HG02571 (cell line): ENCODE results near the gene TMEM131.
A peak's percentile ranks its signal among the peaks of the same experiment; 100 is the strongest.
"Not testable (repeated sequence)": the region's sequence is repeated elsewhere in the genome, so short reads cannot be mapped to it uniquely, and the experiment has no call there.

Experiments
- ATAC-seq: cut with Tn5 transposase; IDR thresholded peaks from one replicate; pipeline ENCODE4 v1.9.1; 2021; ENCODE audit warnings: mild to moderate bottlenecking, moderate library complexity; ENCODE audit not compliant: unreplicated experiment

Gene TMEM131

DNA sequence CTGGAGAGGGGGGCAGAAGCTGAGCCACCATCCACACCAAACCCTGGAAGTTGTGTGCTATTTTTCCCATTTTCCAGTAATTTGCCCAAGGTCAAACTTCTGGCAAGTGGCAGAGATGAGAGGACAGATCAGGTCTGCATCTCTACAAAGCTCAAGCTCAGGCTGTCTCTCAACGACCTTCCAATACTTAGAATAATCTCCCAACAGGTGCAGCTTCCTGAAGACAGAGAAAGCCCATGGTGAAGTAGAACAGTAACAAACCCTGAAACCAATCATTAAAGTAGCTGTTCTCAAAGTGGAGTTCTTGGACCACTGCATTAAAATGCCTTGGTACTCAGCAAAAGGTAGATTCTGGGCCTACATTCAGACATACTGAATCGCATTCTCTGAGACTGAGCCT, 37.6 kb downstream of the TMEM131 start:
- ATAC-seq = no peak

DNA sequence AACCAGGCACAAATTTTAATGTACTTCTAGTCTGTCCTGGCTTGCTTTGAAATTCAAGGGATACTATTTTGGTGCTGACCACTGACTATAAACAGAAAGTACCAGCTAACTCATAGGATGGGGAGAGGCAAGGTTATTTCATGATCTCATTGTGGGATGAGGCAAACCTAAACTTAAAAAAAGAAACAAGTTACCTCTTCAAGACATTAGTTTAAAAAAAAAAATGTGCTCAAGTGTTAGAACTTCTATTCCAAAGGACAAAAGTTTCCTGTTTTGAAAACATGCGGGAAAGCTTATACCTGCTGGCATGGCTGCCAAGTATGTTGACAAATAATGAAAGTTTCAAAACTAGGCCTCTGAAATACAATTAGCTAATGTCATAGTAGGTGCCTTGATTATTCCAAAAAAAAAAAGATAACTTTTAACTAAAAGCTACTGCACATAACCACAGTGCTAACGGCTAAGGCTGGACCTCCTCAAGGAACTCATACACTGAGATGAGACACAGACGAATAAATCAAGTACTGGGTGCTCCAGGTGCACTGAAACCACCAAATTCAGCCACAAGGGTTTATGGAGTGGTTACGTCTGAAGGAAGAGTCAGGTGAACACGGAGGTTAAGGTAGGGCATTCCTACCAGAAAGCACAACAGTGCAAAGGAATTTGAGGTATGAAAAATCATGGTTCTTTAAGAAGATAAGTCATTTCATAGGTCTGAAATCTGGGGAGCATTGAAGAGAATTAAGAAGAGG, 38.1 kb downstream of the TMEM131 start:
- ATAC-seq = no peak

DNA sequence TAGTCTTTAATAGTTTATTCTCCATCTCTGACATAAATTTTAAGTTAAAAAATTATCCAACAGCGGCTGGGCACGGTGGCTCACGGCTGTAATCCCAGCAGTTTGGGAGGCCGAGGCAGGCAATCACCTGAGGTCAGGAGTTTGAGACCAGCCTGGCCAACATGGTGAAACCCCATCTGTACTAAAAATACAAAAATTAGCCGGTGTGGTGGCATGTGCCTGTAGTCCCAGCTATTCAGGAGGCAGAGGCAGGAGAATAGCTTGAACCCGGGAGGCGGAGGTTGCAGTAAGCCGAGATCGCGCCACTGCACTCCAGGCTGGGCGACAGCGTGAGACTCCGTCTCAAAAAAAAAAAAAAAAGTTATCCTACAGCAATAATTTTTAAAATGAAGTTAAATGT, 39.0 kb downstream of the TMEM131 start:
- ATAC-seq = not testable (repeated sequence)

DNA sequence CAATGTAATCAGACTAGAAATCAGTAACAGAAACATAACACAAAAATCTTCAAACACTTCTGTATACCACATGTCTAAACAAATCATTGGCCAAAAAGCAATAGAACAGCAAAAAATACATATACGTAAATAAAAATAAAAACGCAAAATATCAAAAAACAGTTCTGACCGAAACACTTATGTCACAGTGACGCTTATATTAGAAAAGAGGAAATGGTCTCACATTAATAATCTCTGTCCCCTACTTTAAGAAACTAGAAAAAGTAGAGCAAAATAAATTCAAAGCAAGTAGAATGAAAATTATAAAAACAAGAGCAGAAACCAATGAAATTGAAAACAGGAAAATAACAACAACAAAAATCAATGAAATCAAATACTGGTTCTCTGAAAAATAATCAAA, 41.9 kb downstream of the TMEM131 start:
- no peak for ATAC-seq

DNA sequence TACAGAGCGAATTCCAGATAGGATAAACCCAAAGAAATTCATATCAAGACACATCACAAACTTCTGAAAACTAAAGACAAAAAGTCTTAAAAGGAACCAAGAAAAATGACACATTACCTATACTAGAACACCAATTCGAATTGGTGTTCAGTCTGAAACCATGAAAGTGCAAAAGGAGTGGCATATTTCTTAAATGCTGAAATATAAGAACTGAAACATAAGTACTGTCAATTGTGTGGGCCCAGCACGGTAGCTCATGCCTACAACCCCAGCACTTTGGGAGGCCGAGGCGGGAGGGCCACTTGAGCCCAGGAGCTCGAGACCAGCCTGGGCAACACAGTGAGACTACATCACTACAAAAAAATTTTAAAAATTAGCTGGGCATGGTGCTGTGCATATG, 43.4 kb downstream of the TMEM131 start:
- no peak for ATAC-seq

DNA sequence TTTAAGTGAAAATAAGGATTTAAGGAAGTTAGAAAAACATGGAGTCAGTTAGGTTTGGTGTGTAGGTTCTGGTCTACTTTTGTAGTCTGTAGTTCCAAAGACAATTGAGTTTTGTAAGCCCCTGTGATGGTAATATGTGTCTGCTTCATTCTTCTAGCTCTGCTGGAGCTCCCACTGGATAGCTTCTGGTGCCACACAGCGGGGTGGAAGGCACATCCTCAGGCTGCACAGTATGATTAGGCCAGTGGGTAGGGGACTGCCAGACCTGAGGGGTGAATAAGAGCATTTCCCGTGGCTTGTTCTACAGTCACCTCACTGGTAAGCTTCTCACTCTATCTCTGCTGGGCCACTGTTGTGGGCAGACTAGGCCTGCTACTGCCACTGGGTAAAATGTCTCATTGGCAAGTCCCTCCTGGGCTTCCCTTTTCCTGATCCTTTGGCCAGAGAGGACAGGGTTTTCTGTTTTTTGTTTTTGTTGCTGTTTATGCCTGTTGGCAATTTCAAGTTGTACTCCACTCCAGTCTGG, 44.5 kb downstream of the TMEM131 start:
- ATAC-seq = no peak

DNA sequence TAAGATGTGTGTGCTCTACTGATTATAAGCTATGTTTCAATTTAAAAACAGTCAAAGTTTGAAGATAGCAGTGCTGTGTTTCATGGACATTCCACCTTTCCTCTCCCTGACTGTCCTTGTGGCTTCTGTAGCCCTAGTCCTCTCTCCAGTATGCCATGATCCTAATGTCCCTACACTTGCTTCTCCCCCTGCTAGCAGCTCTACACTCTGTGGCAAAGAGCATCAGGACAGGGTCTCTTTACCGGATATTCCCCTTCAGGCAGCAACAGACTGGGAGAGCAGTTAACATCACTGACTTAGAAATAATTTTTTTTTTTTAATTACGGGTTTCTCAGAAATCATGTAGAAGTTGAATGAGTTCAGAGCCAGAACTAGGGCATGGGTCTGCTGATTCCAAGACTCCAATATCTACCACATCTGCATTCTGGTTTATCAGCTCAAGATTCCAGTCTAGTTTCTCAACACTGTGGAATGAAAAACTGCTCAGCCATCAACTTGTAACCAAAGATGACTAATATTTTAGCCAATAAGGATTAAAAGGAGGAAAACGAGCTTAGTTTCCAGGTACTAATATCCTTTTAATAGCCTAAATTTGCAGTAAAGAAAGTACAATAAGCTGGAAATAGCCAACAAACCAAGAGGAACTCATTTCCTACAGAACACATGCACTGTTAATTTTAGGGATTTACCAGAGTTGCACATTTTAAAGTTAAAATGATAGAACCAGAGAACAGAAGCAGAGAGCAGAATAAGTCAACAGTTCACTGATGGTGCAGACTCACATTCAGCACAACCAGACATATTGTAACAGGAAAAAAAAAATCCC, 45.2 kb downstream of the TMEM131 start:
- ATAC-seq = no peak

DNA sequence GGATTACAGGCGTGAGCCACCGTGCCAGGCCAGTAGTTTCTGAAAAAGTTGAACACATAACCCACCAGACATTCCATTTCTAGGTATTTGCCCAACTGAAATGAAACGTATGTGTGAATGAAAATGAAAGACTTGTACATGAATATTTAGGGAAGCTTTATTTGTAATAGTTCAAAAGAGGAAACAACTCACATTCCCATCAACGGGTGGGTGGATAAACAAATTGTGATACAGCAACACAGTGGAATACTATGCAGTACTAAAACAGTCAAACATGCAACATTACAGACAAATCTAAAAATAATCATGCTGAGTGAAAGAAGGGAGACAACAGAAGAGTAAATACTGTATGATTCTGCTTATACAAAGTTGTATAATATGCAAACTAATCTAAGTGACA, 46.8 kb downstream of the TMEM131 start:
- ATAC-seq = no peak

DNA sequence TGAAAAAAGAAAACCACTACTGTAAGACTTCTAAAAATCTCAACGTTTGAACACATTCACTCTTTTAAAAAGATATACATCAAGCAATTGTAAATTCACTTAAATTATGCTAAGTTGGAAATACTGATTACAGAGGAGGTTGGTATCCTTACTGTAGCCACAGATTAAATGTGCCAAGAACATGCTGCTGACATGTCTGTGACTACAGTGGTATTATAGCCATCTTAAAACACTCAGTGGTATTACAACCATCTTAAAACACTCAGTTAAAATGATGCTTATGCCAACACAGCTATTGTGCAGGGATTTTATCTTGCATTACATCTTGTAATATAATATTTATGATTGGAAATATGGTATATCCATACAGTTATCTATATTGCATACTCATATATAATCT, 50.0 kb downstream of the TMEM131 start:
- no peak for ATAC-seq

DNA sequence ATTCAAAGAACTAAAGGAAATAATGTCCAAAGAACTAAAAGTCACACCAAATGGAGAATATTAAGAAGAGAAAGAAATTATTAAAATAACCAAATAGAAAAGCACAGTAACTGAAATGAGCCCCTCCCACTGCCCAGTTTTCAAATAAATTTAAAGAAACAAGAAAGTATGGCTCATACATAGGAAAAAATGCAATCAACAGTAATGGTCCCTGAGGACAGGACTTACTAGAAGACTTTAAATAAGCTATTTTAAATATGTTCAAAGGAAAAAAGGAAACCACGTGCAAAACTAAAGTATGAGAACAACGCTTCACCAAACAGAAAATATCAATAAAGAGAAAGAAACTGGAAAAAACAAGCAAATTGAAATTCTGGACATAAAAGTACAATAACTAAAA, 58.9 kb downstream of the TMEM131 start:
- ATAC-seq = no peak

DNA sequence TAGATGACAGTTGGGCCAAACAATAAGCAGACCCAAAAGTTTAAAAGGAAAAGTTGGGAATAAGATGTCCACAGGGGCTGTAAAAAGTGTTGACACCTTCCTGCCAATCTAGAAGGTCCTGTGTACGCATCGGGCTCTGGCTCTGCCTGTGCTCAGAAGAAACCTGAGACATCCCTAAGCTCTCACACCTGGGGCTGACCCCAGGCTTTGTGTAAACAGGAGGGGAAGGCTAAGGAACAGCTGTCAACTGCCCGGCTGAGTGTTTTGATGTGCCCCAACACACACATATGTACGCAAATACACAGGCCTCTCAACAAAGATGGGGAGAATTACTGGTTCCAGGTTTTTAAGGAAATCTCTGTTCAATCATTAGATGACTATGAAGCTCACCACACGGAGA, 59.5 kb downstream of the TMEM131 start:
- ATAC-seq = peak; percentile 60

DNA sequence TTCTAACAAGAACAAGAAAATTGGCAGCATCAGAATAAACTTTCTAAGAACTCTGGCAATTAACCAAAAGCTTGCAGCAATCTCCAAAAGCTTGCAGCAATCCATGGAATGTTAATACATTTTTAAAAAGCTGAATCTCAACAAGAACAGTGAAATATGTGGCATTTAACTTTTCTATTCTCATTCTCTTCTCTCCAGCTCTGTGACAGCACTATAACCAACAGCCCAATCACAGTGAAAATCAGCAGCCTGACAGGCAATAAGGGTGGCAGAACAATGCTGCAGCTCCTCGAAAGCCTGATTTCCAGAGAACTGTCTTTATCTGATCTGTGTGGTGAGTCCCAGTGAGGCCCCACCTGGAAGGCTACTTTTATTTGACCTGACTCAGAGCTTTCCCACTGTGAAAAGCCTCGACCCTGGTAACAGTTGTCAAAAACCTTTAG, 60.0 kb downstream of the TMEM131 start:
- peak; percentile 14 for ATAC-seq

DNA sequence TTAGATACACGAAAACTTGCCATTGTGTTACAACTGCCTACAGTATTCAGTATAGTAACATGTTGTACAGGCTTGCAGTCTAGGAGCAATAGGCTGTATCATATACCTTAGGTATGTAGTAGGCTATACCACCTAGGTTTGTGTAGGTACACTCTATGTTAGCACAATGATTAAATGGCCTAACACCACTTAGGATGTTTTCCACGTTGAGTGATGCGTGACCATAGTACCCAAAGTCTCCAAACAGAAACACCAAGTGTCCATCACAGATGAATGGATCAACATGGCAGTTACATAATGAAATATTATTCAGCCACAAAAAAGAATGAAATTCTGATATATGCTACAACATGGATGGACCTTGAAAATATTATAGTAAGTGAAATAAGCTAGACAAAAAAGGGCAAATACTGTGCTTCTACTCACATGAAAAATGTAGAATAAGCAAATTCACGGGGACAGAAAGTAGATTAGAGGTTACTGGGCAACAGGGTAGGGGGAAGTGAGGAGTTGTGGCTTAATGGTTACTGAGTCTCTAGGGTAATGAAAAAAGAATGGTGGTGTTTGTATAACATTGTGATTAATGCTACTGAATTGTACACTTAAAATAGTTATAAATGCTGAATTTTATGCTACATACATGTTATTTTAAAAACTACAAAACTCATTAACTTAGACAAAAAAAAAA, 62.6 kb downstream of the TMEM131 start:
- ATAC-seq = no peak

DNA sequence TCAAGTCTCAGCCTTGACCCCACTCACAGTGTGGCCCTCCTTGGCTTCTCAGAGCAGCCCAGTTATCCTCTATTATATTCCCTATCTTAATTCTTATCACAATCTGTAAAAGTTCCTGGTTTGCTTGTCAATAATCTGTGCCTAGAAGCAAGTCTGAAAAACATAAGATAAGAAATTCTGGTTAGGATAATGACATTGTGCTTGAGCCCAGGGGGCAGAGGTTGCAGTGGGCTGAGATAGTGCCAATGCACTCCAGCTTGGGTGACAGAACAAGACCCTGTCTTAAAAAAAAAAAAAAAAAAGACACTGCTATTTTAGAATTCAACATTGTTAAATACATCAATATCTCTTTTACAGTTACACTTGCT, 63.9 kb downstream of the TMEM131 start:
- ATAC-seq = no peak

DNA sequence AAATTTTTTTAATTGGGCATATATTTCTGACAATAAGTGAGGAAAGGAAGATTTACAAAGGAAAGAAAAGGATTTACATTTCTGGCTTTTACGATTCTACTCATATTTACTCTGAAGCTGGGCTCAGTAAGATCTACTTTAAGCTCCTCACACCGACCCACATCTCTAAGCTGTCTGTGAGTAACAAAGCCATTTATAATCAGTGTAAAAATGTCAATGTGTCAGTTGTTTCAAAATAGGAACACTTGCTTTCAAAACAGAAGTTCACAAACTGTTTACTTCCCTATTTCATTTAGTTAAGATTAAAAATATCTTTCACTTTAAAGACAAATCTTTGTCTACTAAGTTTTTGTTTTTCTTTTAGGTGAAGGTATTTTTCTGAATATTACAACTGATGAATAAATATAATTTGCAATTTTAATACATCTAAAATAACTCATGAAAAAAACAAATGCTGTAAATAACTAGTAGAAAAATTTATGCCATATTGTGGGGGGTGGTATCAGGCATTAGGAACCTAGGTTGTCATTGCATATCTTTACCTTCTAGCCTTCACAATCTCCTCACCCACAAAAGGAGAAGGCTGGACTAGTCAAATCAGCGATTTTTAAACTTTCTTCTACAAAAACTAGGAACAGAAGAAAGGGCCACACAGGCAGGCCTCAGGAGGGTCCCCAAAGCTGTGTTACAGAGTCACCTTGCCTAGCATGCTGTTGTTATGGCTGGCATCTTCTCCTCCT, 64.5 kb downstream of the TMEM131 start:
- ATAC-seq = no peak

DNA sequence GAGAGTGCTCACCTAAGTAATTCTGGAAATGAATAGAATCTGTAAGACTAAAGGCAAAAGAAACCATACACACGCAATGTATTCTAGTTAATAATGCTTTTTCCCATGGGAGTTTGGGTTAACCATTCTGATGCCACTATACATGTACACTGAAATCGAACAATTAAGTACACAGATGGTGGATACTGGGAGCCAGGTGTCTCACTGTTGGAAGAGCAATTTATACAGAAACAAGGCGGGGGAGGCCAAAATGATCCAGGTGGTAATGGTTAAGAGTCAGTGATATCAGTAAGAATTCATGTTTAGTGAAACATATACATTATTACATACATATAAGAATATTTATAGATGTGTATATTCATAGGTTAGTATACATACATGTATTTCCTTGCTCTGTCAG, 67.2 kb downstream of the TMEM131 start:
- ATAC-seq = no peak

DNA sequence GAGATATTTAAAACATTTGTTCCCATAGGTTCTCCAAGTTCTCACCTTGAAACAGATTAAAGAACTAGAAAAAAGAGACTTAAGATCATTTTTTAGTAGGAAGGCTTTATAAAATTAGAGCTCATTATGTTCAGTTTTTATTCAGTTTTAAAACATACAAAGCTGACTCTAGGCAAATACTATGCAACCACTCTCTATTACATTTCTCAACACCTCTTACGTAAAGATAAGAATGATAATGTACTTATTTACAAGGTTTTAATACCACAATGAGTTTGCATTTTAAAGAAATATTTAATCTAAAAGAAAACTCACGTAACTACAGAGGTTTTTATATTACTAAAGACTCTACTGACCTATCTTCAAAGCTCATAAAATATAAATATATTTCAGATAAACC, 68.8 kb downstream of the TMEM131 start:
- no peak for ATAC-seq

DNA sequence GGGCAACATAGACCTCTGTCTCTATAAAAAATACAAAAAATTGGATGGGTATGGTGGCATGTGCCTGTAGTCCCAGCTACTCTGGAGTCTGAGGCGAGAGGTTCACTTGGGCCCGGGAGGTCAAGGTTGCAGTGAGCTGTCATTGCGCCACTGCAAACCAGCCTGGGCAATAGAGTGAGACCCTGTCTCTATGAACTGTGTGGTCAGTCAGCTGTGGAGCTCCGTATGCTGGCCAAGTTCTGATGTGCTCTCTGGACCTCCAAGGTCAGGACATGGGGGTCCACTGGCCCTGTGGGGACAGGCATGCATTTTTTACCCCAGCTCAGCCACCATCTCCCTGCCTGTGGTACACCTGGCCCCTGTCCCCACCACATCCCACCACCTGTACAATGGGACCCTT, 71.6 kb downstream of the TMEM131 start:
- no peak for ATAC-seq

DNA sequence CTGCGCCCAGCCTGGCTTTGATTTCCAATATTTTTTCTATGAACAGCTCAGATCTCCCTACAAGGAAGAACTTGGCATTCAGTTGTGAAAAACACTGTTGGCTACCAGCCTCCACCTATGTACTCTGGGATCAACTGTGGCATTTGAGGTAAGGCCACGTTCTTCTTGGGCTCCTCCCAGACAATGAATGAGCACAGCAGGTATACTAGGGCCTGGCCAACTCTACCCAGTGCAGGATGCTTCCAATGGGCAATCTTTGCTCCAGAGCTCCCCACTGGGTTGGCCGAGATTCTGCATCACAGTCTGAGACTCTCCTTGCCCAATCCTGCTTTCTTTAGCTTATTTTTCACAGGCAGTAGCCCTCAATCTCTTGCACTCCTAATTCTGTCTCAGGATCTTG, 75.9 kb downstream of the TMEM131 start:
- ATAC-seq = no peak

DNA sequence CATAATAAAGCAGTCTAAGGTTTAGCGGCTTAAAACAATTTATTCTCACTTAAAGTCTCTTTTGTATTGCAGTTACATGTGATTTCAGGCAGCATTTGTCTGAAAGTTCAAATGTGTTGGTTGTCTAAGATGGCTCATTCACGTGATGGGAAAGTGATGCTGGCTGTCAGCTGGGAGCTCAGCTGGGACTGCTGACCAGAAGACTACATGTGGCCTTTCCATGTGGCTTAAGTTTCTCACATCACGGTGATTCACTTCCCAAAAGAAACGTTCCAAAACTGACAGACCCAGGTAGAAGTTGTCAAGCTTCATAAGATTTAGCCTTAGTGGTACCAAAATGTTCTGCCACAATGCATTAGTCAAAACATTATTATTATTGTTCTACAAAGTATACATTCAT, 76.9 kb downstream of the TMEM131 start:
- no peak for ATAC-seq

DNA sequence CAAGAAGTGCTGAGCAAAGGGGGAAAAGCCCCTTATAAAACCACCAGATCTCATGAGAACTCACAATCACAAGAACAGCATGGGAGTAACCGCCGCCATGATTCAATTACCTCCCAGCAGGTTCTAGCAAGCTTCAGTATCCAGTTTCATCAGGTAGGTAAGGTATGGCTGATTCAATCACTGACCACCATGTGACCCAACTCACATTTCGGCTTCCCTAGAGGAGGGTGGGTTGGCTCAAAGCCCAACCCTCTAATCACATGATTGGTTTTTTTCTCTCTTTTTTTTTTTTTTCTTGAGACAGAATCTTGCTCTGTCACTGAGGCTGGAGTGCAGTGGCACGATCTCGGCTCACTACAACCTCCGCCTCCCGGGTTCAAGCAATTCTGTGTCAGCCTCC, 78.1 kb downstream of the TMEM131 start:
- not testable (repeated sequence) for ATAC-seq
